Endometrial microvascular endothelial cells (primary cell): ENCODE measurements around the gene HSPA13. TPM values are rescaled to one million over a fixed set of nuclear protein-coding genes. Genes with fewer than 3 reads are reported as not detected.
"Not testable (repeated sequence)": the region's sequence is repeated elsewhere in the genome, so short reads cannot be mapped to it uniquely, and the experiment has no call there.

Experiments used
- in situ Hi-C: cut with HindIII; loops from 2 replicates; pipeline ENCODE4 v1.10.0; 2017; ENCODE audit warnings: low sequenced_read_pairs, low pct_unique_long_range_greater_than_20kb; ENCODE audit errors: inconsistent ontology term
- total RNA-seq: library from RNA; depleted of rRNA; stranded (reverse); fragments of >200 nt; gene quantifications from one replicate; pipeline ENCODE4 v1.2.3, GENCODE V29; 2015; ENCODE audit errors: inconsistent ontology term

HSPA13 gene
- total RNA-seq, 1 donor from 2014 or later: 33.0 TPM

- in situ Hi-C loops: not testable (repeated sequence)
Observed at GRCh38 chr21:14327346-14327745, 55.6 kb downstream of the HSPA13 start.

- in situ Hi-C loops: no loop called here
Observed at GRCh38 chr21:14325595-14325994, 57.4 kb downstream of the HSPA13 start.

Other genes with a start within 250 kb of the HSPA13 start
- not detected for gene LIPI, start 172.2 kb downstream of the HSPA13 start, total RNA-seq
- gene RBM11, start 167.0 kb downstream of the HSPA13 start, total RNA-seq: not detected
- not detected for gene SAMSN1, start 163.2 kb upstream of the HSPA13 start, total RNA-seq